HG03469 (cell line): ENCODE data around the gene DQX1.
"Not testable (repeated sequence)": the region's sequence is repeated elsewhere in the genome, so short reads cannot be mapped to it uniquely, and the experiment has no call there.

Source experiments
- ATAC-seq: cut with Tn5 transposase; IDR thresholded peaks from one replicate; pipeline ENCODE4 v1.9.1; 2021; ENCODE audit warnings: mild to moderate bottlenecking, moderate library complexity, moderate number of reproducible peaks; ENCODE audit not compliant: unreplicated experiment

DQX1 gene

GRCh38 chr2:74497777-74498499, 28.1 kb downstream of the DQX1 start:
- ATAC-seq: no peak

- no peak for ATAC-seq
These were observed 28.8 kb downstream of the DQX1 start for GRCh38 chr2:74496997-74497776.

- ATAC-seq: no peak
These were observed 30.6 kb downstream of the DQX1 start for GRCh38 chr2:74495440-74495839.

GRCh38 chr2:74493546-74493945, 32.5 kb downstream of the DQX1 start:
- ATAC-seq: no peak

- no peak for ATAC-seq
These were observed 34.1 kb downstream of the DQX1 start for GRCh38 chr2:74491648-74492544.

GRCh38 chr2:74489906-74490305, 36.1 kb downstream of the DQX1 start:
- no peak for ATAC-seq

- ATAC-seq: no peak
These were observed 37.2 kb downstream of the DQX1 start for GRCh38 chr2:74488643-74489481.

GRCh38 chr2:74486141-74486540, 39.9 kb downstream of the DQX1 start:
- no peak for ATAC-seq

- ATAC-seq: not testable (repeated sequence)
These were observed 42.3 kb downstream of the DQX1 start for GRCh38 chr2:74483675-74484164.

GRCh38 chr2:74482801-74483674, 43.0 kb downstream of the DQX1 start, which contains the start of the genes CCDC142 and TTC31:
CCDC142 (minus strand) TSS chr2:74482998; CDS start chr2:74482837, 161 bp downstream.
TTC31 (plus strand) TSS chr2:74483081; CDS start chr2:74483096, 15 bp downstream.
- ATAC-seq: peak; percentile 64

GRCh38 chr2:74481961-74482800, 43.9 kb downstream of the DQX1 start:
- peak; percentile 30 for ATAC-seq

GRCh38 chr2:74481431-74481830, 44.6 kb downstream of the DQX1 start:
- ATAC-seq: no peak

GRCh38 chr2:74474899-74475298, 51.1 kb downstream of the DQX1 start:
- ATAC-seq: no peak

GRCh38 chr2:74474481-74474880, 51.5 kb downstream of the DQX1 start:
- ATAC-seq: no peak

GRCh38 chr2:74472945-74473258, 53.1 kb downstream of the DQX1 start:
- no peak for ATAC-seq

- ATAC-seq: peak; percentile 63
These were observed 53.7 kb downstream of the DQX1 start, which contains the start of gene MRPL53 for GRCh38 chr2:74472086-74472944. MRPL53 (minus strand) TSS chr2:74472680; CDS start chr2:74472660, 20 bp downstream.
